ENCODE results near the gene CNKSR1.

DNA sequence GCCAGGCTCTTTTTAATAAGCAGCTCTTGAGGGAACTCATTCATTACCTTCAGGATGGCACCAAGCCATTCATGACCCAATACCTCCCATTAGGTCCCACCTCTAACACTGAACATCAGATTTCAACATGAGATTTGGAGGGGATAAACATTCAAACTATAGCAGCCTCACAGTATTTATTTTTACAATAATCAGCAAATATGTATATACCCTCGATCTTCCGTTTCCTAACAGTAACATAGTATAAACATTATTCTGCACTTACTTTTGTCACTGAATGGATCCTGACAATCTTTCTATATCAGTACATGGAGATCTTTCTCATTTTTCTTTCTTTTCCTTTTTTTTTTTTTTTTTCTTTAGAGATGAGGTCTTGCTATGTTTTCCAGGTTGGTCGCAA lies 18.5 kb downstream of the CNKSR1 start:
- TF ChIP-seq, protein P1, sequence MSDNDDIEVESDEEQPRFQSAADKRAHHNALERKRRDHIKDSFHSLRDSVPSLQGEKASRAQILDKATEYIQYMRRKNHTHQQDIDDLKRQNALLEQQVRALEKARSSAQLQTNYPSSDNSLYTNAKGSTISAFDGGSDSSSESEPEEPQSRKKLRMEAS (CRISPR knock-in tag; IDR thresholded peaks at IDR 0.05): no peak
- TF ChIP-seq, protein P2, sequence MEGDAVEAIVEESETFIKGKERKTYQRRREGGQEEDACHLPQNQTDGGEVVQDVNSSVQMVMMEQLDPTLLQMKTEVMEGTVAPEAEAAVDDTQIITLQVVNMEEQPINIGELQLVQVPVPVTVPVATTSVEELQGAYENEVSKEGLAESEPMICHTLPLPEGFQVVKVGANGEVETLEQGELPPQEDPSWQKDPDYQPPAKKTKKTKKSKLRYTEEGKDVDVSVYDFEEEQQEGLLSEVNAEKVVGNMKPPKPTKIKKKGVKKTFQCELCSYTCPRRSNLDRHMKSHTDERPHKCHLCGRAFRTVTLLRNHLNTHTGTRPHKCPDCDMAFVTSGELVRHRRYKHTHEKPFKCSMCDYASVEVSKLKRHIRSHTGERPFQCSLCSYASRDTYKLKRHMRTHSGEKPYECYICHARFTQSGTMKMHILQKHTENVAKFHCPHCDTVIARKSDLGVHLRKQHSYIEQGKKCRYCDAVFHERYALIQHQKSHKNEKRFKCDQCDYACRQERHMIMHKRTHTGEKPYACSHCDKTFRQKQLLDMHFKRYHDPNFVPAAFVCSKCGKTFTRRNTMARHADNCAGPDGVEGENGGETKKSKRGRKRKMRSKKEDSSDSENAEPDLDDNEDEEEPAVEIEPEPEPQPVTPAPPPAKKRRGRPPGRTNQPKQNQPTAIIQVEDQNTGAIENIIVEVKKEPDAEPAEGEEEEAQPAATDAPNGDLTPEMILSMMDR (IDR thresholded peaks at IDR 0.05): no peak
- TF ChIP-seq ZNF138 (CRISPR knock-in tag; conservative IDR thresholded peaks at IDR 0.05) (no peak), NFYB (CRISPR knock-in tag; conservative IDR thresholded peaks at IDR 0.05; ENCODE audit: low read depth) (no peak), ZBTB21 (CRISPR knock-in tag; IDR thresholded peaks at IDR 0.05; ENCODE audit: borderline replicate concordance) (no peak), ATF1 (CRISPR knock-in tag; IDR thresholded peaks at IDR 0.05) (no peak), HMGA2 (CRISPR knock-in tag; IDR thresholded peaks at IDR 0.05) (no peak)
- TF ChIP-seq, protein P3, sequence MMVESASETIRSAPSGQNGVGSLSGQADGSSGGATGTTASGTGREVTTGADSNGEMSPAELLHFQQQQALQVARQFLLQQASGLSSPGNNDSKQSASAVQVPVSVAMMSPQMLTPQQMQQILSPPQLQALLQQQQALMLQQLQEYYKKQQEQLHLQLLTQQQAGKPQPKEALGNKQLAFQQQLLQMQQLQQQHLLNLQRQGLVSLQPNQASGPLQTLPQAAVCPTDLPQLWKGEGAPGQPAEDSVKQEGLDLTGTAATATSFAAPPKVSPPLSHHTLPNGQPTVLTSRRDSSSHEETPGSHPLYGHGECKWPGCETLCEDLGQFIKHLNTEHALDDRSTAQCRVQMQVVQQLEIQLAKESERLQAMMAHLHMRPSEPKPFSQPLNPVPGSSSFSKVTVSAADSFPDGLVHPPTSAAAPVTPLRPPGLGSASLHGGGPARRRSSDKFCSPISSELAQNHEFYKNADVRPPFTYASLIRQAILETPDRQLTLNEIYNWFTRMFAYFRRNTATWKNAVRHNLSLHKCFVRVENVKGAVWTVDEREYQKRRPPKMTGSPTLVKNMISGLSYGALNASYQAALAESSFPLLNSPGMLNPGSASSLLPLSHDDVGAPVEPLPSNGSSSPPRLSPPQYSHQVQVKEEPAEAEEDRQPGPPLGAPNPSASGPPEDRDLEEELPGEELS (CRISPR knock-in tag; IDR thresholded peaks at IDR 0.05): no peak
- TF ChIP-seq, protein P4, sequence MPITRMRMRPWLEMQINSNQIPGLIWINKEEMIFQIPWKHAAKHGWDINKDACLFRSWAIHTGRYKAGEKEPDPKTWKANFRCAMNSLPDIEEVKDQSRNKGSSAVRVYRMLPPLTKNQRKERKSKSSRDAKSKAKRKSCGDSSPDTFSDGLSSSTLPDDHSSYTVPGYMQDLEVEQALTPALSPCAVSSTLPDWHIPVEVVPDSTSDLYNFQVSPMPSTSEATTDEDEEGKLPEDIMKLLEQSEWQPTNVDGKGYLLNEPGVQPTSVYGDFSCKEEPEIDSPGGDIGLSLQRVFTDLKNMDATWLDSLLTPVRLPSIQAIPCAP (CRISPR knock-in tag; IDR thresholded peaks at IDR 0.05): no peak
